Activated naive CD4-positive, alpha-beta T cell treated with anti-CD3 and anti-CD28 coated beads, Interleukin-2, amount 50 U/mL, for 16 hours (primary cell): Measurements from ENCODE around the gene CHN2.

Experiments
- DNase-seq: peaks from one replicate; pipeline ENCODE4 v3.0.0-alpha.2; 2020

CHN2 gene

DNA sequence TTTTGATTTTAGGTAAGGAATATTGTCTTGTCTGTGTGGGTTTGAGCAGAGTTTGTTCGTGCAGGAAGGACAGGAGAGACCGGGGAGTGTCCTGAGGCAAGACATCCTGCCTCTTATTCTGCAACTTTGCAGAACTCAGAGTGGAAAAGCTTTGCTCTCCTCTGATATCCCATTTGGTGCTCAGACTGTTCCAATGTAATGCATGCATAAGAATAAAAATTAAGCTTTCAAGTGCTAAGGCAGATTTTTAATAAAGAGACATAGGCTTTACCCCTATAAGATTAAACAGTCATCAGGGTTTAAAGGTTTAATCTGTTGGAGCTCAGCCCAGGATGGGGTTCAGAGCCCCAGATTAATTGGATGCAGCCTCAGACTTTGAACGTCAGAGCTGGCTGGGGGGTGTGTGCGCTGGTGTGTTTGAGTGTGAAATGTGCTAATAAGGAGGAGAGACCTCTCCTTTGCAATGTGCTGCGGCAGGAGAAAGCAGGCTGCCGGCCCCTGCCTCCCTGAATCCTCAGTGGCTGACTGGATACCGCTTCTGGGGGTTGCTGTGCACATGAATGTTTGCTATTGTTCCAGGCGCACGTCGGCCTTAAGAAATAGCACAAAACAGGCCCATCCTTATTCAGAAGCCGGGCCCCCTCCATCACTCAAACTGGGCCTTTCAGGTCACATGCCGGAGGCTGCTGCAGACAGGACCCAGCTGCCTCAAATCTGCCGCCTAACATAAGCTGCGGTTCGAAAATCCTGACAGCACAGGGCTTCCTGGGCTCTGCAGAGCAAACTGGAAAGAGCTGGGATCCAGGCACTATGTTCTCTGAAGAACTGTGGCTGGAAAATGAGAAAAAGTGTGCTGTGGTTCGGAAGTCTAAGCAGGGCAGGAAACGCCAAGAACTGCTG, 285.0 kb downstream of the CHN2 start:
- DNase-seq = no peak

DNA sequence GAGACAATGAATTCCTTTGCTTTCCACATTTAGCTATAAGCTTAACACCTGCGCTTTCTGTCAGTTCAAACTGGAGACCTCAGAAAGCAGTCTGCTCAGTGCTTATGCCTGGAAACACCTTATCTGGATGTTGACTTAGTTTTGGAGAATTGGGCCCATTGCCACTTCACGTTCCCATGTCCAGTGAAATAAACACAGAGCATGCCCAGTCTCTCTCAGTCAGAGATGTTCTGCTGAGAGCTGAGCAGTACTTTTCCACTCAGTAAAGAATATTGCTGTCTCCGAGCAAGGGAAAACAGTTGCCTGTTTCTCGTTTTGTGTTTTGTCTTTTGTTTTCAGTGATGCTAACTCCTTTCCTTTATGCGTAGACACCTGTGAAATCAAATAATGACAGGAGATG, 285.9 kb downstream of the CHN2 start:
- no peak for DNase-seq

DNA sequence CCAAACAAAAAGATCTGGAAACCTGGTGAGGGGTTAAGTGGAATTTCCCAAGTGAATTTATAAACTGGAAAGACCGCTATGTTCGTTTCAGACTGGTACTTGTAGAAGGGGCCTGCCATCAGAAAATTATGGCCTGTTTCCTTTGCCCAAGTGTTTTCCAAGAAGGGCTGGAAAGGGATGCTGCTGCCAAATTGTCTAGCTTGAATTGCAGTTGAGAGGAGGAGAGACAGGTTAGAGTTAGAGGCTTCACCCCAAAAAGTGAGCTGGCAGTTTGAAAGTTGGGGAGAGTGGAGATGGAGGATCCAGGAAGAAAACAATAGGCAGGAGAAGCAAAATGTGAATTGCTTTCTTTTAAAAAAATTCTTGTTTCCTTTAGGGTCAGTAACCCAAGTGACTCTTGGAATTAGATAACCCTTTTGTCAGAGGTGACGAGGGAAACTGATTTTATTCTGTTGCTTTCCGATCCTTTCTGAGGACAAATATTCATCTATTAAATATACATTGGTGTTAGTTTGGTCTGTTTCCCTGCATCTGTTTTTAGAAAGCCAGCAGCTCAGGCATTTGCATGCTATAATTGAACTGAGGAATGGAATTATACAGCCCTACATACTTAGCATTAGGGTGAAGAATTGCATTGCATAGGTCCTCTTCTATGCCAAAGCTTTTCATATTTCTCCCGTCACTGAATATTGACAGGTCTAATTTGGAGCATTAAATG, 286.5 kb downstream of the CHN2 start:
- no peak for DNase-seq

DNA sequence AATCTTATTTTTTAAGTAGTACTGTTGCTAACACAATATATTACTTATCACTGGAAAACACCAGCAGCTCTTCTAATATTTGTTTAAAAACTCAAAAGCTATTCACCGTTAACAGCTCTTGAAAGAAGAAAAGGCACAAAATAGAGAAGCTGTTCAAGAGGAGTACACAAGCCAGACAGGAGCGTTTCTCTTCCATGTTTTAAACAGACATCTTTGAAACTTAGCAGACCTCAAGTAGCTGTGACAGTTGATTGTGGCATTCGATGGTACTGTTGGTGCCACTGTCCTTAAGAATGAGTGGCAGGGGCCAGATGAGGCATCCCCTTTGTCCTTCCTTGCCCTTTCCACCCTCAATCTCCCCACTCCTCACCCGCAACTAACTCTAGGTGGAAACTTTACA, 287.5 kb downstream of the CHN2 start:
- no peak for DNase-seq

DNA sequence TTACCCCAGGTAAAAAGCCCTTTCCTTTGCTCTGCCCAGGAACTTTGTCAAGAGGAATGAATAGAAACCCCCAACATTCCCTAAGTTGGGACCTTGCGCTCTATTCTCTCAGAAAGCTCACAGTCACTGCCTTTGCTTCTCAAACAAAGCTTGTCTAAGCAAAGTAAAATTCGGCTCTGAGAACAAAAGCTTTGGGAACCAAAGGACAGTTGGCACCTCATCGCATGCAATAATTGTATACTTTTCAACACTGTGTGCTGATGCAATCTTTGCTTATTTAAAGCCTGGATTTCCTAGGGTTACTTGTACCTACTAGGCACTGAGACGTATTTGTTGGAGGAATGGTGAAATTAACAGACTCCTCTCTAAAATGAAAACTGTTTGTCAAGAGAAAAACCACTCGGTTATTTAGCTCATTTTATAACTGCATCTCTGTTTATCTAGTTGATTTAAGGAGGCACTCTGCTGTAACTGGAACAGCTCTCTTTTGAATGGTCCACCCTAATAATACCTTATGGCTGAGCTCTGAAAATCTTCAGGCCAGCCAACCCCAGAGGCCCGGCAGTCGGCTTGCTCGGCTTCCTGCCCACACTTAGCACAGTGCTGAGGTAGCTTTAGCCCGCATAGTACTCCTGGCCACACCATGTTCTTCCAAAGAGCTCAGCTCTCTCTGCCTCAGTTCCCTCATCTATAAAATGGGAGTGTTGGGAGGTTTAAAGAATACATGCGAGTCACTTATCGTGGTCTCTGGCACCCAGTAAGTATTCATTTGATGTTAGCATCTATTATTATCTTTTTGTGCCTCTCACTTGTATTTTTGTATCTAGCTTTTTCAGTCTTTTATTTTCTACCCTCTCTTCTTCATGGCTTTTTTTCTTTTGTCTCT, 288.9 kb downstream of the CHN2 start:
- no peak for DNase-seq

DNA sequence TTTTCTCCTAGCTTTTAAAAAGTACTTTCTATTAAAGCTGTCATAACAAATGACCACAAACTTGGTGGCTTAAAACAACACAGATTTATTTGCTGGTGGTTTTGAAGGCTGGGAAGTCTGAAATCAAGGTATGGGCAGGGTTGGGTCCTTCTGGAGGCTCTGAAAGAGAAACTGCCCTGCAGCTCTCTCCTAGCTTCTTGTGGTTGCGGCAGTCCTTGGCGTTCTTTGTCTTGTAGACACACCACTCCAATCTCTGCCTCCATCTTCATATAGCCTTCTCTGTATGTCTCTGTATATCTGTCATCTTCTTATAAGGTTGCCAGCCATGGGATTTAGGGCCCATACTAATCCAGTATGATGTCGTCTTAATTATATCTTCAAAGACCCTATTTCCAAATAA, 289.7 kb downstream of the CHN2 start:
- DNase-seq = no peak

DNA sequence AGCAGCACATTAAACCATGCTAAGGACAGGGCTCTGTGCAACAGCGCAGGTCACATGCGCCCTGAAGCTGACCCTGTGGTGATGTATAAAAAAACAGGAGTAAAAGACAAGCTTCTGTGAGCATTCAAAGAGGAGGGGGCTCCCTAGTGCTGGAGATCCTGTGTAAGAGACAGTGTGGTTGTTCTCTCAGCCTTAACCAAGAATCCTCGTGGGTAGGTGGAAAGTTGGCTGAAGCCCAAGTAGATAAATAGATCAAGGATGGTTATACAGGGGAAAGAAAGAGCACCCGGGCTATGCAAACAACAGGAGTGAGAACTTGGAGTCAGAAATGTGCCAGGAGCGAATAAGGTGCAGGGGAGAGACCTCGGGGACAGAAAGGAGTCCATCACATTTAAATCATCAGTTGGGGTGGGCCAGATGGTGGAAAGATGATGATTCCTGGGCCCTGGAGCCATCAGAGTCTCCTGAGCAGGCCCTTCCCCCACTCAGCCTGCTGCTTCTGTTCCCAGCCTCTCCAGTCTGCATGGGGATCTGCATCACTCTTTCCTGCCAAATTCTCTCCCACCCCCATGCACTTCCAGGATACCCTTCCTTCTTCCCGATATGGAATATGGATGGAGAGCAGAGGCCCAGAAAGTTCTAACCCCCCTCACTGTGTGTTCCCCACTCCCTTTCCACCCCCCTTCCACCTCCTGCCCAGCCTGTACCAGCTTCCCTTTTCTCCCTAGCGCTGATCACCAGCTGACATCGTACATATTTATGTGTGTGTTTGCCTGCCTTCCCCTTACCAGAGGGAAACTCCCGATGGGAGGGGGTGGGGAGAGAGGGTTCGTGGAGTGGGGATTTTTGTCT, 291.0 kb downstream of the CHN2 start:
- DNase-seq = no peak

DNA sequence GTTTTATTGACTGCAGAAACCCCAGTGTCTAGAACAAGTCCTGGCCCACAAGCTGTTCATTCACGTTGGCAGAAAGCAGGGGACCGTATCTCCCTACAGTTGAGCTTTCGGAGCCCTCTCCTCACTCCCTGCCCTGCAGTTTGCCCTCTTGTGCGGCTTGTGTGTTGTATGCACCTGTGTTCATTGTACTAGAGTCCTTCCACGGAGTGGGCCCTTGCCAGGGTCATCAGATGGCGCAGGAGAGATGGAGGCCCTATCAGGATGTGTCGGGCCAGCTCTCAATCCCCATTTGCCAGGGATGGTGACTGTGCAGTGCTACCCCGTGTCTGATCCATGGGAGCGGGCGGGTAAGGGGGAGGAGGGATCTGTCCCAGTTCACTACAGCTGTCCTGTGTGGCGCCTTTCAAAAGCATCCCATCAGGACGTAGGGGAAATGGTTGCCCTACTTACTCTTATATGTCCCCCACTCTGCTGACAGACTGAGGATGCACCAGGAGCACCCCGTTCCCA, 291.7 kb downstream of the CHN2 start:
- no peak for DNase-seq

DNA sequence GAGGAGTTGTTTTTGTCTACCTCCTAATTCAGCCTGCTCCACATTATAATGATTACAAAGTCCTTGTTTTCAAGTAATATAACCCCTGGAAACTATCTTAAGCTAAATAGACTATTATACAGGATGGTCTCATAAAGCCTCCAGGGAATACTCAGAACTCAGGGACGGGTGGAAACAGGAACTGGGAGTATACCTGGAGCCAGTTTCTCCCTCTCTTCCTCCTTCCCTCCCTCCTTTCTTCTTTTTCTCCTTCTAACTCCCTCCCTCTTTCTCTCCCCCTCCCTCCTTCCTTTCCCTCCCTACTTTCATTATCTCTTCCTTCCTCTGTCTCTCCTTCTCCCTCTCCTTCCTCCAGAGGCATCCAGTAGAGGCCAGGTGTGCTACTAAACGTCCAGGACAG, 292.8 kb downstream of the CHN2 start:
- no peak for DNase-seq

DNA sequence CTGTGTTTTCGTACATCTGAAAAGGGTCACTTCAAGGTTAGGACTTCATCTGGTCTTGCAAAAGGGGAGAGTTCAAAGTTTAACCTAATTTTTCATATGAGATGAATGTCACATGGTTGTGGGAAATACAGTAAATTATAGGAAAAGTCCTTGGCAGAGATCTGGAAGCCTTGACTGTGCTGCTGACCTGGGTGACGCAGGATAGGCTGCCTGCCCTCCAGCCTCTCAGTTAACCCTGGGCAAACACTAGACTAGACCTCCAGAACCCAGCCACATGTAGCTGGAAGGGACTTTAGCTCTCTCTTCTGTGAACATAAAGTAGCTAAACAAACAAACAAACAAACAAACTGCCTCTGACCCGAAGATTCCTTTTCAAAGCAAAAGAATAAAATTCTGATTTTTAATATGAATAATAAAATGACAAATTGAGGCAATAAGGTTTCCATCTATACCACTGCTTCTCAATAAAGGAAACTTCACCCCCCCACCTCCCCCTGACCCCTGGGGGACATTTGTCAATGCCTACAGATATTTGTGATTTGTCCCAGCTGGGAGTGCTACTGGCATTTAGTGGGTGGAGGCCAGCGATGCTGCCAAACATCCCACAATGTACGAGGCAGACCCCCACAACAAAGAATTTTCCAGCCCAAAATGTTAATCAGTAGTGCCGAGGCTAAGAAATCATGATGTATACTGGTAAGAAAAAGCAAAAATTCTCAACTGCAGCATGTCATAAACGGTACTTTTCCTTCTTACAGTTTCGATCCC, 293.8 kb downstream of the CHN2 start:
- DNase-seq = no peak

DNA sequence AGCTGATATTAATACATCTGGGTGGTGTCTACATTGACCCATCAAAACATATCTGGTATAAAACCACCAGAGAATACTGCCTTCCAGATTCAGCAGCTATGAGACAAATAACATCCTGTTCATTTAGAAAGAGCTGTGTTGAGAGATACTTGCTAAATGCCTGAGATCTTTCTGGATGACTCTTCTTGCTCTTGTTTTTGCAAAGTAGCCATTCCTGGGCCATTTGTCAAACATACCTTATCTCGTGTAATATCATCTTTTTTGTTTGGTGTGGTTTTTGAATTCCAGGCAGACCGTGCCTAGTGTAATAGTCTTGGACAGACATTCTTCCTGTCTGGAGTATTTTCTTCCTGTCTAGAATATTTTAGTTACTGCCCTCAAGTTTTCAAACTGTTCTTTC, 294.4 kb downstream of the CHN2 start:
- DNase-seq = no peak

DNA sequence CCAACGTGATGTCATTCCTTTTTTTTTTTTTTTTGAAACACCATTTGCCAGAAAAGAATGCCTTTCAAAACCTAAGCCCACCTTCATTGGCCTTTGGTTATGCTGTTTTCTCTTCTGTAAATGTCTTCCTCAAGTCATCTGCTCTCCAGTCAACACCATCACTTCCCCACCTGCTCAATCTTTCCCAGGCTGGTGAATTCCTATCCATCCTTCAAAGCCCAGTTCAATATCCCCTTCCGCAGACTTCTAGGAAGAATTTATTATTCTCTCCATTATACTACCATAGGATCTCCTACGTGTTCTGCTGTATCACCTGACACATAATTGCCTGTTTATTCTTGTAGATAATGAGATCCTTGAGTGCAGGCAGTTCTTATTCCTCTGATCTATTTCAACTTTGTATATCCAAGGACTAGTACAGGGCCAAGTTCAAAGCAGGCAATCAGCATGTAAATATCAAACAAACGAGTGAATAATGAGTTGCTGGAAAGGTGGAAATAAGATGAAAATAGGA, 295.6 kb downstream of the CHN2 start:
- no peak for DNase-seq

DNA sequence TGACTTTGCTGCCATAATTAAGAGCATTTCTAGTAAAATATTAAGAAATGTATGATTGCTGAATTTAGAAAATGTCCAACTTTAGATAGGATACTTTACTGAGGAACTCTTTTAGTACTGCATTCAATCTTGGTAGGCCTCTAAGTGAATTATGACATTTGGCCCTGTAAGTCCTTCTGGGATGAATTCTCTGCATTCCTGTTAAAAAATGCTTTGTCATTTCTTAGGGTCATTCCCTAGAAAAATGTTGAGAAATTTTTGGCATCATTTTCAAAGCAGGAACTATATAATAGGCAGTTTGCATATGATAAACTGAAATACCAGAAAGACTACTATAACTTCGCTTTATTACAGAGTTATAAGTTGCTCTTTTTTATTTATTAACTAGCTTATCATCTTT, 299.8 kb downstream of the CHN2 start:
- DNase-seq = no peak

DNA sequence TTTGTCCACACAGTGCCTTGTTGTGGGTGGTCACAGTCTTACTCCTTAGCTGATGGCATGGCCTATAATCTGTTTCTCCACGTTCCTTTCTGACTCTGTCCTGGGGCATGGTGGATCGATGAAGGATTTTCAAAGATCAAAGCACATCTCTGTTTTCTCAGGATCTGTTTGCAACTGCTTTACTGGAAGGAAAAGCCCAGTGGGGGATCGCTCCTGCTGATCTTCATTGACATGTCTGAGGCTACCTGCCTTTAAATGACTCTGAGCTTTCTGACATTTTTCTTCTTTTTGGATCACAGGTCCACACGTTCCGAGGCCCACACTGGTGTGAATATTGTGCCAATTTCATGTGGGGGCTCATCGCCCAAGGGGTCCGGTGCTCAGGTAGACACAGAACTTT, 301.1 kb downstream of the CHN2 start:
- no peak for DNase-seq

DNA sequence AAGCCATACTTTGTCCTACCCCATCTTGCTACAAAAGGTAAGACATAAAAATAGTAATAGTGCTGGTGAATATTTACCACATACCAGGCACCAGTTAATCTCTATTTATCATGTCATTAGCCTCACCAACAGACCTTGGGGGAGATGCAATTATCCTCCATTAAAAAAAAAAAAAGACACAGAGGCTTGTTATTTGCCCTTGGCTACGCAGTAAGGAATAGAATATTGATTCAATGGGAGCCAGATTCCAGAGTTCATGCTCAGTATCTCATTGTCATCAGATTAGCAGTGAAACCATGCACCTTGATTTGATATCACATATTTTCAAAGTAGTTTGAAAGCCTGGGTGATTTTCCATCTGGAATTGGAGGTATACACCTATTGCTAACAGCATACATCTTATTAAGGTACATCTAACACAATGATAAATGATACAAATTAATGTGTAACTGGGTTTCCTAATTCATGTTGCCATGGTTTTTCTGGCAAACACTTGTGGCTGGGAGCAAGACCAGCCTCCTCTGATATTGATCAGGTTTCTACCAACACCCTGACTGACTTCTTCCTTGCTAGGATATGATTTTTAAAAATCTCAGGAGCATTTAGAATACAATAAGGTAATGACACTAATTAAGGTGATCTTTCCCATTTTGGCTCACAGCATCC, 301.9 kb downstream of the CHN2 start:
- DNase-seq = no peak

DNA sequence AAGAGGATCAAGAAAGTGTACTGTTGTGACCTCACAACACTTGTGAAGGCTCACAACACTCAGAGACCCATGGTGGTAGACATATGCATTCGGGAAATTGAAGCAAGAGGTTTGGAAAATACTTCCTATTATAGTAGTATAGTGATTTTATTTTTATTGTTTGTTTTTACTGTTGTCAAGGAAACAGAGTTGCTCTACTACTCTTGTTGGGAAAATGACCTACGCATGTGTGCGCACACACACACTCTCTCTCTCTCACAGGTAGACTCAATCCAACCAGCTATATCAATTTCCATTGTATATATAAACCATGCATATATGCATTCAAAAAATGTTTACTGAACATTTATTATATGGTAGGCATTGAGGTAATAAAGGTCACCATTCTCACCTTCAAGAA, 305.4 kb downstream of the CHN2 start:
- DNase-seq = no peak

DNA sequence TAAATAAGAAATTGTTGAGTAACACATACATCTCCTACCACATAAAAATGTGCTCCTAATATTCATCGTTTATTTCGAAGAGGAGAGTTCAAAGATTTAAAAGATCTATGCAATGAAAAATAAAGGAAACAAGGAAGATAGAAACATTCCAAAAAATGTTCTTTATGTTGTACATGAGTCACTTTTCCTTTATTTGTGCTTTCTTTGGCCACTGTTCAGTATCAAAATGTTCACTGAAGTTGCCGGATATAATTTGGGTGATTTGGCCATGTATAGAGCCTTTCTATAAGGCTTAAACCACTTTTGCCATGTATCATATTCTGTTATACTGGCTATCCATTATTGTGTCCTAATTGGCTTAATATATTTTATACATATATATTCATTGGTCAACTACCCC, 306.1 kb downstream of the CHN2 start:
- no peak for DNase-seq

DNA sequence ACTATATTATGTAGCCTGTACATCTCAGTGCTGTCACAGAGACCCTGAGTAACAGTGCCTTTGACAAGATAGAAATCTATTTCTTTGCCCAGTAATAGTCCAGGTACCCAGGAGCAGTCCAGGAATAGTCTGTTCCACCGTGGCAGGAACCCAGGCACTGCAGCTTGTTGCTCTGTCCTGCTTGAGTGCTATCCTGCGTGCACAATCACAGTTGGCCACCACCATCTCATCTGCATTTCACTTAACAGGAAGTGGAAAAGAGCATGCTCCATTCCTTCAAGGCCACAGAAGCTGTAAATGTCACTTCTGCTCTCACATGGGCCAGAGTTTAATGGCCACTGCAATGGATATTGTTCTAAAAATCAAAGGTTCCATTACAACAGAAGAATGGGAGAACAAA, 307.6 kb downstream of the CHN2 start:
- DNase-seq = no peak

DNA sequence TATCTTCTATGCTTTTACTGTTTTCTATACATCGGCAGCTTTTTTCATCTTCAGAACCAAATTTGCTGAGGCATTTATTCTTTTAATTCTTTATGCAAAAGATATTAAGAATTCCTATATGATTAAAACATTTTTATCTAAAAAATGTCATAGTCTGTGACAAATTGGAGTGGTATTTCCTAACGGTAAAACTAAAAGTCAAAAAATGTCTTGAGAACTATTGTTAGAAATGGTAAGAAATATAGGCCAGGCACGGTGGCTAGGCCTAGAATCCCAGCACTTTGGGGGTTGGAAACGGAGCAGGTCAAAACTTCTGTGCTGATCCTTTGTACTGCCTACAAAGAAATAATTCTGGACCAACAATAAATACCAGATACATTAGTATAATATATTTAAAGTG, 311.4 kb downstream of the CHN2 start:
- no peak for DNase-seq

DNA sequence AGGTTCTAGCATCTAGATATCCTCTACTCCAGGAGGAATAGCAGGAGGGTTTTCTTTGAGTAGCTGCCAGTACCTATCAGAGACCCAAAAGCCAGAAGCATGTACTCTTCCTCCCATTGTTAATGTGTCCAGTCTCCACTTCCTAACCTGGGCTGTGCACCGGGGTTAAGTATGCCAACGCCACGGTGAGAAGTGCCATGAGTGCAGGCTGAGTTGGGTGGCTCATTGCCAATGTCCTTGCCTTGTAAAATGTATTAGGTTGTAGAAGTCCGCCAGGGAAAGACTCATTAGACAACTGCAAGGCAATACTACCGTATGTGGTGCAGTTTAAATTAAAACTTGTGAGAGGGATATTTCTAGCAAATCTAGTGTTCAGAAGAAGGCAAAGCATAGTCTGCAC, 314.0 kb downstream of the CHN2 start:
- no peak for DNase-seq

DNA sequence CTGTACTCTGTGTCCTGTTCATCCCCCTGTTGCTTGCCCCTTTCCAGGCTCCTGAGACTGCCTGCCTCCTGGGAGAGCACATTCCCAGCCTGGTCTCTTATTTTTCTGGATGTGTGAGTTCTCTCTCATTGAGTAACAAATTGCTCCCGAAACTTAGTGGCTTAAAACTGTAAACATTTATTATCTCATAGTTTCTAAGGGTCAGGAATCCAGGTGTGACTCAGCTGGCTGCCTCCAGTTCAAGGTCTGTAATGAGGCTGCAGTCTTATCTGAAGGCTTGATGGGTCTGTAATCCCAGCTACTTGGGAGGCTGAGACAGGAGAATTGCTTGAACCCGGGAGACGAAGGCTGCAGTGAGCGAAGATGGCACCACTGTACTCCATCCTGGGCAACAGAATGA, 315.5 kb downstream of the CHN2 start:
- no peak for DNase-seq
